Calu3 (cell line): Measurements from ENCODE around the gene NALCN. TPM values are rescaled to one million over a fixed set of nuclear protein-coding genes. Genes with fewer than 3 reads are reported as not detected.

Source experiments
- BruUV-seq: library from RNA; stranded (reverse); fragments of 400-500 nt; replicated peaks from 2 replicates; lab custom pipeline; 2021; lab: Mats Ljungman, UMichigan
- CTCF ChIA-PET: fragments of 300-600 bp; sonication (Branson Sonifier 250); formaldehyde crosslinking; loops from one replicate; lab custom pipeline; 2022; ENCODE audit warnings: antibody characterized with exemption; lab: Charles Lee
- DNase-seq: peaks from one replicate; pipeline ENCODE4 v3.0.0; 2022
- H3K27ac Mint-ChIP-seq: one replicate; pipeline ENCODE4 v1.8.0; 2022; ENCODE audit warnings: mixed read lengths; ENCODE audit not compliant: unreplicated experiment
- H3K27me3 Mint-ChIP-seq: one replicate; pipeline ENCODE4 v1.8.0; 2022; ENCODE audit warnings: mixed read lengths; ENCODE audit not compliant: unreplicated experiment
- H3K36me3 Mint-ChIP-seq: one replicate; pipeline ENCODE4 v1.8.0; 2022; ENCODE audit warnings: mild to moderate bottlenecking, moderate library complexity, mixed read lengths; ENCODE audit not compliant: insufficient read depth, unreplicated experiment
- H3K4me1 Mint-ChIP-seq: one replicate; pipeline ENCODE4 v1.8.0; 2022; ENCODE audit warnings: mild to moderate bottlenecking, low read depth, mixed read lengths; ENCODE audit not compliant: unreplicated experiment
- H3K4me3 Mint-ChIP-seq: one replicate; pipeline ENCODE4 v1.8.0; 2022; ENCODE audit warnings: mild to moderate bottlenecking, low read depth, moderate library complexity, mixed read lengths; ENCODE audit not compliant: unreplicated experiment
- H3K9me3 Mint-ChIP-seq: one replicate; pipeline ENCODE4 v1.8.0; 2022; ENCODE audit warnings: low read depth, mixed read lengths; ENCODE audit not compliant: unreplicated experiment
- intact Hi-C: fragments of 100-400 bp; cut with micrococcal nuclease; formaldehyde crosslinking; loops from one replicate; pipeline ENCODE4 v1.10.0; 2022; ENCODE audit not compliant: unreplicated experiment
- total RNA-seq: library from RNA; stranded (reverse); gene quantifications from 2 replicates; pipeline ENCODE4 v1.2.3, GENCODE V29; 2022
- TF ChIP-seq, protein P1 (sequence below): fragments of 200-600 bp; IDR thresholded peaks from one replicate; pipeline ENCODE4 v1.8.0; 2022; ENCODE audit warnings: antibody characterized with exemption; ENCODE audit not compliant: unreplicated experiment

The NALCN gene
- total RNA-seq, 1 experiment from 2014 or later = 2.8 TPM

DNA sequence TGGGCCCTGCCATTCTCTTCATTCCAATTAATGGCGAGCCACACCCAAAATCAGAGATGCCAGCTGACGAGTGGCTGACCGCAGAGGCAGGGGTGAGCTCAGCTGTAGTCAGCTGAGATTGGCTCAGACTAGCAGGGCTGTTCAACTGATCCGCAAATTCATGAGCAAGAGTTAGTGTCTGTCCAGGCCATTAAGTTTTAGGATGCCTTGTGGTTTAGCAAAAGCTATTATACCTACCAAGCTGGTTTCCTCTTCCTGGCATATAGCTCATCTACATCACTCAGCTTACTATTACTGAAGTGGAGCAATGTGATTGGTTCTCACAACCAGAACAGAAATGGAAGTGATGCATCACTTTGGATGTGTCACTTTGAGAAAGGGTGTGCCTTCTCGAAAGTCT is 148.7 kb downstream of the NALCN start:
- H3K27me3 Mint-ChIP-seq = no peaks in the 10 kb centered on the region
- no peaks in the 10 kb centered on the region for H3K36me3 Mint-ChIP-seq
- H3K27ac Mint-ChIP-seq = no peak overlapping the region
- intact Hi-C loops = no loop called here
- CTCF ChIA-PET = no interaction called here
- TF ChIP-seq, protein P1, sequence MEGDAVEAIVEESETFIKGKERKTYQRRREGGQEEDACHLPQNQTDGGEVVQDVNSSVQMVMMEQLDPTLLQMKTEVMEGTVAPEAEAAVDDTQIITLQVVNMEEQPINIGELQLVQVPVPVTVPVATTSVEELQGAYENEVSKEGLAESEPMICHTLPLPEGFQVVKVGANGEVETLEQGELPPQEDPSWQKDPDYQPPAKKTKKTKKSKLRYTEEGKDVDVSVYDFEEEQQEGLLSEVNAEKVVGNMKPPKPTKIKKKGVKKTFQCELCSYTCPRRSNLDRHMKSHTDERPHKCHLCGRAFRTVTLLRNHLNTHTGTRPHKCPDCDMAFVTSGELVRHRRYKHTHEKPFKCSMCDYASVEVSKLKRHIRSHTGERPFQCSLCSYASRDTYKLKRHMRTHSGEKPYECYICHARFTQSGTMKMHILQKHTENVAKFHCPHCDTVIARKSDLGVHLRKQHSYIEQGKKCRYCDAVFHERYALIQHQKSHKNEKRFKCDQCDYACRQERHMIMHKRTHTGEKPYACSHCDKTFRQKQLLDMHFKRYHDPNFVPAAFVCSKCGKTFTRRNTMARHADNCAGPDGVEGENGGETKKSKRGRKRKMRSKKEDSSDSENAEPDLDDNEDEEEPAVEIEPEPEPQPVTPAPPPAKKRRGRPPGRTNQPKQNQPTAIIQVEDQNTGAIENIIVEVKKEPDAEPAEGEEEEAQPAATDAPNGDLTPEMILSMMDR = no peak
- H3K4me3 Mint-ChIP-seq = no peak overlapping the region
- H3K4me1 Mint-ChIP-seq = no peaks in the 10 kb centered on the region
- H3K9me3 Mint-ChIP-seq = no peaks in the 10 kb centered on the region
- no peak for DNase-seq
- no TSS peak for BruUV-seq

DNA sequence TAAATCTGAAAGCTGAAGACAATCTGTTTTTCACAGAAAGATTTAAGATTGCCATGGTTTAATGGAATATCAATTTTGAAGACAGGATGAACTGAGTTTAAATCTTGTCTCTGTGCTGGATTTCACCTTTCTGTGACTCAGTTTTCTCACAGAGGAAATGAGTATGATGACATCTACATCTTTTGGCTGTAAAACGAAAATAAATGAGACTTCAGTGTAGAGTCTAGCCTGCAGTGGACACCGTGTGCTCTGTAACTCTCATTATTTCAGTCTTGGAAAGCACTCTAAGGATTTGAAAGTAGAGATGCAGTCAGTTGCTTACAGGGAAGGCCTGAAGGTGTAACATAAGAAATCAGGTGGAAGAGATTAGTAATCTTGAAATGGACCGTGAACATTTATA is 150.4 kb downstream of the NALCN start:
- CTCF ChIA-PET = no interaction called here
- intact Hi-C loops = no loop called here
- H3K4me3 Mint-ChIP-seq = no peak overlapping the region
- no peak overlapping the region for H3K27ac Mint-ChIP-seq
- no peaks in the 10 kb centered on the region for H3K36me3 Mint-ChIP-seq
- no peaks in the 10 kb centered on the region for H3K27me3 Mint-ChIP-seq
- DNase-seq = no peak
- H3K4me1 Mint-ChIP-seq = no peaks in the 10 kb centered on the region
- no TSS peak for BruUV-seq
- TF ChIP-seq, protein P1 = no peak
- no peaks in the 10 kb centered on the region for H3K9me3 Mint-ChIP-seq

DNA sequence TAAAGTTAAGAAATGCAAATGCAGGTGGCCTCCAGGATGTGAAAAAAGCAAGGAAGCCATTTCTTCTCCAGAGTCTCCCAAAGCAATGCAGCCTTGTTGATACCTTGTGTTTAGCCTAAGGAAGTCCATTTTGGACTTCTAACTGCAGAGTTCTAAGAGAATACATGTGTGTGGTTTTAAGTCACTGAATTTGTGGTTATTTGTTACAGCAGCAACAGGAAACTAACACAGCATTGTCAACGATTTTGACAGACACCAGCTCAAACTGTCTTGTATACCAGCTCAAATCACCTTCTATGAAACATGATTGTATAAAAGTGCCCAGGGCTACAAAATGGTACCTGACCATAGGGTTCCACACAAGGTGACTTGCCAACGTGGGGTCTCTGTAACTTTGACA is 151.4 kb downstream of the NALCN start:
- Mint-ChIP-seq H3K27me3 (no peaks in the 10 kb centered on the region), H3K27ac (no peak overlapping the region), H3K4me1 (no peaks in the 10 kb centered on the region), H3K36me3 (no peaks in the 10 kb centered on the region), H3K9me3 (no peaks in the 10 kb centered on the region), H3K4me3 (no peak overlapping the region)
- TF ChIP-seq, protein P1 = no peak
- intact Hi-C loops = no loop called here
- DNase-seq = no peak
- CTCF ChIA-PET = no interaction called here
- no TSS peak for BruUV-seq

DNA sequence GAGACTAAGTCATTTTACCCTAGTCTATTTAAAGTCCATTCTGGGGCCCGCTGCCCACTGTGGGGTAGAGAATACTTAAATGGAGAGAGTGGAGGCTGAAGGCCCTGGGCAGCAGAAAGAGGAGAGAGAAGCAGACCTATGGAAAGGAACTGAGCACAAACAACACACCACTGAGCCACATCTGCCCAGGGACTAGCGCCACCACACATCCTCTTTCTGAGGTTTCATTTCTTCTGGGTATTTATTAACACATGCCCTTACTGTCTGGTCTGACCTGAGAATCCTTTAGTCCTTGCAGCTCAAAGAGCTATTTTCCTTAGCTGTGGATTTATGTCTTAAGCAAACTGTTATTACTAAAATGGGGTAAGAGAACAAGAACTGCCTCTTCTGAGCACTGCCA is 154.0 kb downstream of the NALCN start:
- H3K4me1 Mint-ChIP-seq = no peaks in the 10 kb centered on the region
- BruUV-seq = no TSS peak
- no peak overlapping the region for H3K27ac Mint-ChIP-seq
- no peaks in the 10 kb centered on the region for H3K9me3 Mint-ChIP-seq
- CTCF ChIA-PET = no interaction called here
- no peaks in the 10 kb centered on the region for H3K27me3 Mint-ChIP-seq
- H3K36me3 Mint-ChIP-seq = no peaks in the 10 kb centered on the region
- H3K4me3 Mint-ChIP-seq = no peak overlapping the region
- TF ChIP-seq, protein P1 = no peak
- intact Hi-C loops = no loop called here
- no peak for DNase-seq
